ENCODE results near the gene FBN3.
"Not testable (repeated sequence)": the region's sequence is repeated elsewhere in the genome, so short reads cannot be mapped to it uniquely, and the experiment has no call there.

Gene FBN3

DNA sequence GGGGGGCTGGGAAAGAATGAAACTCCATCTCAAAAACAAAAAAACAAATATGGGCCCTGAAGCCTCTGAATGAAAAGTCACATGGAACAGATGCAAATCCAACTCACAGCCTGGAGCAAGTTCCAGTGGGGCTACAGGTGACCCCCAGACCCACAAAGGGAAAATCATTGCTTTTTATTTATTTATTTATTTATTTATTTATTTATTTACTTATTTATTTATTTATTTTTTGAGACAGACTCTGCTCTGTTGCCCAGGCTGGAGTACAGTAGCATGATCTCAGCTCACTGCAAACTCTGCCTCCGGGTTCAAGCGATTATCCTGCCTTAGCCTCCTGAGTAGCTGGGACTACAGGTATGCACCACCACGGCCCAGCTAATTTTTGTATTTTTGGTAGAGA lies 110.2 kb downstream of the FBN3 start:
- H3K9ac ChIP-seq (ENCODE audit: insufficient read length, low read depth): no peak overlapping the region
- H3K36me3 ChIP-seq (ENCODE audit: insufficient read depth, insufficient read length, low read length): no peaks in the 10 kb centered on the region
- peaks cover 8% of the 10 kb centered on the region for H3K4me1 ChIP-seq (ENCODE audit: insufficient read depth, insufficient read length)
- no peak for DNase-seq (ENCODE audit: low read depth, low spot score)
- no peak overlapping the region for H3K4me3 ChIP-seq (ENCODE audit: insufficient read length, low read depth)
- TF ChIP-seq YY1 (IDR thresholded peaks at IDR 0.05; ENCODE audit: insufficient read depth, insufficient read length) (no peak), SUZ12 (IDR thresholded peaks at IDR 0.05; ENCODE audit: extremely low read depth, insufficient read depth, insufficient read length) (no peak), ZNF274 (IDR thresholded peaks at IDR 0.05; ENCODE audit: low read depth, low read length) (no peak)
- no peaks in the 10 kb centered on the region for H3K27me3 ChIP-seq (ENCODE audit: insufficient read depth, insufficient read length)
- no peaks in the 10 kb centered on the region for H3K9me3 ChIP-seq (ENCODE audit: insufficient read depth, low read length)

DNA sequence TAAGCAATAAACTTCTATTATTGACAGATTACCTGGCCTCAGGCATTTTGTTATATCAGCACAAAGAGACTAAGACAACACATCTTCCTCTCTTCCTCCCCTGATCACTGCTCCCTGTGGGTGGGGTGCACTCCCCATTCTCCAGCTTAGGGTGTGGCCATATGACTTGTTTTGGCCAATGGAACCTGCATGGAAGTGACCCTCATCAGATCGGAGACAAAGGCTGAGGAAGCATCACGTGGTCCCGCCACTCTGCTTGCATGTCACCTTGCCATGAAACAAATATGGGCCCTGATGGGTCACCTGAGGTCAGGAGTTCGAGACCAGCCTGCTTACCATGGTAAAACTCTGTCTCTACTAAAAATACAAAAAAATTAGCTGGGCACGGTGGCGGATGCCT lies 110.6 kb downstream of the FBN3 start:
- no peak for TF ChIP-seq ZNF274 (IDR thresholded peaks at IDR 0.05; ENCODE audit: low read depth, low read length)
- TF ChIP-seq YY1 (IDR thresholded peaks at IDR 0.05; ENCODE audit: insufficient read depth, insufficient read length): no peak
- TF ChIP-seq SUZ12 (IDR thresholded peaks at IDR 0.05; ENCODE audit: extremely low read depth, insufficient read depth, insufficient read length): no peak
- Histone ChIP-seq H3K36me3 (ENCODE audit: insufficient read depth, insufficient read length, low read length) (no peaks in the 10 kb centered on the region), H3K9ac (ENCODE audit: insufficient read length, low read depth) (no peak overlapping the region), H3K4me1 (ENCODE audit: insufficient read depth, insufficient read length) (peaks cover 5% of the 10 kb centered on the region), H3K9me3 (ENCODE audit: insufficient read depth, low read length) (no peaks in the 10 kb centered on the region), H3K4me3 (ENCODE audit: insufficient read length, low read depth) (no peak overlapping the region), H3K27me3 (ENCODE audit: insufficient read depth, insufficient read length) (no peaks in the 10 kb centered on the region)
- no peak for DNase-seq (ENCODE audit: low read depth, low spot score)

DNA sequence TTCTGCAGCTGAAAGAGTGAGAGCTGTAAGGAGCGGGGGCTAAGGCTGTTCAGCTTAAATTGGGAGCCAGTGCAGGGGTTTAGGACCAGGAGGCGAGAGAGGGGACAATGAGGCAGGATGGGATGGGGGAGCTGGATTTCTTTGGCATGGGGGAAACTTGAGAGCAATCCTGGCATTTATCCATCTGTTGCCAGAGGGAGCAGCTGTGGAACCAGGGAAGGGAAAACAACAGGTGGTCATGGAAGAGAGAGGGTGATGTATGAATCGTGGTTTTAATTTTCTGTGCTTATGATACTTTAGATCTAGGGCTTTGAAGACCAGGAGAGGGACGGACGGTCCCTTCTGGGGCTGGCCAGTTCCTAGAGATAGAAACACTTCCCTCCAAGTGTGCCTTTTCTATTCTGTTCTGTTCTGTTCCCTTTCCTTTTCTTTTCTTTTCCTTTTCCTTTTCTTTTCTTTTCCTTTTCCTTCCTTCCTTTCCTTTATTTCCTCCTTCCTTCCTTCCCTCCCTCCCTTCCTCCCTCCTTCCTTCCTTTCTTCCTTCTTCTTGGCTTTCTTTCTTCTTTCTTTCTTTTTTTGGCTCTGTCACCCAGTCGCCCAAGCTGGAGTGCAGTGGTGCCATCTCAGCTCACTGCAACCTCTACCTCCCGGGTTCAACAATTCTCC lies 112.8 kb downstream of the FBN3 start:
- Histone ChIP-seq H3K9me3 (ENCODE audit: insufficient read depth, low read length) (no peaks in the 10 kb centered on the region), H3K9ac (ENCODE audit: insufficient read length, low read depth) (no peak overlapping the region), H3K4me3 (ENCODE audit: insufficient read length, low read depth) (no peak overlapping the region), H3K4me1 (ENCODE audit: insufficient read depth, insufficient read length) (peaks cover 4% of the 10 kb centered on the region), H3K27me3 (ENCODE audit: insufficient read depth, insufficient read length) (no peaks in the 10 kb centered on the region), H3K36me3 (ENCODE audit: insufficient read depth, insufficient read length, low read length) (no peaks in the 10 kb centered on the region)
- TF ChIP-seq YY1 (IDR thresholded peaks at IDR 0.05; ENCODE audit: insufficient read depth, insufficient read length): no peak
- no peak for TF ChIP-seq ZNF274 (IDR thresholded peaks at IDR 0.05; ENCODE audit: low read depth, low read length)
- no peak for TF ChIP-seq SUZ12 (IDR thresholded peaks at IDR 0.05; ENCODE audit: extremely low read depth, insufficient read depth, insufficient read length)
- no peak for DNase-seq (ENCODE audit: low read depth, low spot score)

DNA sequence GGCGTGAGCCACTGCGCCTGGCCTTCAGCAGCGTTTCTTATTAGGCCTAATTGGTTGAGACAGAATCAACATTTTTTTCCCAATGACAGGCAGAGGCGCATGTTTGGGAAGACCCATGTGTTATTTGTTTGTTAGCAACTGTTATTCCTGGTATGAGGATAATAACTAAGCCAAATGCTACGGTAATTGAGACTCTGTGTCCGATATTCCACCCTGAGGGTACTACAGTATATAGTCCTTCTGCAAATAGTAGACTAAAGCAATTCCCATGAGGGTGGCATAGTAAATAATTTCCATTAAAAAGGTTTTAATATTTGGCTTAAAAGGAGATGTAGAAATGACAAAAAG lies 115.2 kb downstream of the FBN3 start:
- peaks cover 3% of the 10 kb centered on the region for H3K4me1 ChIP-seq (ENCODE audit: insufficient read depth, insufficient read length)
- TF ChIP-seq ZNF274 (IDR thresholded peaks at IDR 0.05; ENCODE audit: low read depth, low read length) (no peak), YY1 (IDR thresholded peaks at IDR 0.05; ENCODE audit: insufficient read depth, insufficient read length) (no peak), SUZ12 (IDR thresholded peaks at IDR 0.05; ENCODE audit: extremely low read depth, insufficient read depth, insufficient read length) (no peak)
- DNase-seq (ENCODE audit: low read depth, low spot score): no peak

DNA sequence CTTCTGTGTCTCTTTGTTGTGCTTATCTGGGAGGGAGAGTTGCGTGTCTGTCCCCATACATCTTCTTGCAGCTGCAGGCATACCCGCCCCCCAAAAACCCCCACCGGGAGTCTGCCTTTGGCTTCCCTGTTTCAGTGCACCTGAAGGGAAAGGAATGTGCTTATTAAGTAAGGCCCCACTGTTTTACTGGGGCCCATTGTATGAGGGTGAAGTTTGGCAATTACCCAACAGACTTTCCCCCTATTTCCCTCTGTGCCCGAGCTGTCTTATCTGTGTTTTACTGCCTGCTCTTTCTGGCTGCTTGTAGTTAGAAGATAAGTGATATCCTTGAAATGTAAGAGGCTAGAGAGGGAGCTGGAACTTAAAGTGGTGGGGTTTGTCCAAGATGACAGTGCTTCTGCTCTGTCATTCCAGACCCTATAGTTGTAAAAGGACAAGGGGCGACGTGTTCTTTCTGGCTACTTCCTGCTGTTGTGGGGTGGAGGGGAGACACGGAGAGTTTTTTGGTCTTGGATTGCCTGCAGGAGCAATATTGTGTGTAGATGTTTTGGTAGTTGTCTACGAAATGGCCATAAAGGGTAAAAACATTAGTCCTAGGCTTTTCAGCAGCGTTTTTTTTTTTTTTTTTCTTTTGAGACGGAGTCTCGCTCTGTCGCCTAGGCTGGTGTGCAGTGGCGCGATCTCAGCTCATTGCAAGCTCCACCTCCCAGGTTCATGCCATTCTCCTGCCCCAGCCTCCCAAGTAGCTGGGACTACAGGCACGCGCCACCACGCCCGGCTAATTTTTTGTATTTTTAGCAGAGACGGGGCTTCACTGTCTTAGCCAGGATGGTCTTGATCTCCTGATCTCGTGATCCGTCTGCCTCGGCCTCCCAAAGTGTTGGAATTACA lies 115.9 kb downstream of the FBN3 start:
- H3K36me3 ChIP-seq (ENCODE audit: insufficient read depth, insufficient read length, low read length); H3K9me3 ChIP-seq (ENCODE audit: insufficient read depth, low read length); H3K4me3 ChIP-seq (ENCODE audit: insufficient read length, low read depth); H3K27me3 ChIP-seq (ENCODE audit: insufficient read depth, insufficient read length); H3K4me1 ChIP-seq (ENCODE audit: insufficient read depth, insufficient read length): not testable (repeated sequence)
- DNase-seq (ENCODE audit: low read depth, low spot score): peak; percentile 32
- peak overlapping the region; percentile 53 for H3K9ac ChIP-seq (ENCODE audit: insufficient read length, low read depth)

More for the DNA sequence above, 115.2 kb downstream of the FBN3 start:
- Histone ChIP-seq H3K36me3 (ENCODE audit: insufficient read depth, insufficient read length, low read length) (no peaks in the 10 kb centered on the region), H3K4me3 (ENCODE audit: insufficient read length, low read depth) (no peak overlapping the region), H3K27me3 (ENCODE audit: insufficient read depth, insufficient read length) (no peaks in the 10 kb centered on the region), H3K9ac (ENCODE audit: insufficient read length, low read depth) (no peak overlapping the region), H3K9me3 (ENCODE audit: insufficient read depth, low read length) (no peaks in the 10 kb centered on the region)

DNA sequence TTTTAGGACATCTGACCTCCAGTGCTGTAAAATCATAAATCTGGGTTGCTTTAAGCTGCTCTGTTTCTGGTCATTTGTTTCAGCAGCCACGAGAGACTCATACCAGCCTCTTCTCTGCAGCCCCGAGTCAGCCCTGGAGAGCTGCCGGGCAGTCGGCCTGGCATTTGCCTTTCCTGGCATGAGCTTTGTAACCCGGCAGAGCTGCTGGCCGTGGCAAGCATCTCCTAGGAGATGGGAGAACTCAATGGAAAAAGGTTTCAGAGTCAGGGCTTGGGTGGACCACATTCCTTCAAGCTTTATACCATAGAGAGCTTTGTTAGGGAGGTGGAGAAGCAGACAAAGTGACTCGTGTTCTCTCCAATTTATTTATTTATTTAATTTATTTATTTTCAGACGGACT lies 118.4 kb downstream of the FBN3 start:
- no peak overlapping the region for H3K4me3 ChIP-seq (ENCODE audit: insufficient read length, low read depth)
- TF ChIP-seq ZNF274 (IDR thresholded peaks at IDR 0.05; ENCODE audit: low read depth, low read length): no peak
- no peak for TF ChIP-seq YY1 (IDR thresholded peaks at IDR 0.05; ENCODE audit: insufficient read depth, insufficient read length)
- TF ChIP-seq SUZ12 (IDR thresholded peaks at IDR 0.05; ENCODE audit: extremely low read depth, insufficient read depth, insufficient read length): no peak

DNA sequence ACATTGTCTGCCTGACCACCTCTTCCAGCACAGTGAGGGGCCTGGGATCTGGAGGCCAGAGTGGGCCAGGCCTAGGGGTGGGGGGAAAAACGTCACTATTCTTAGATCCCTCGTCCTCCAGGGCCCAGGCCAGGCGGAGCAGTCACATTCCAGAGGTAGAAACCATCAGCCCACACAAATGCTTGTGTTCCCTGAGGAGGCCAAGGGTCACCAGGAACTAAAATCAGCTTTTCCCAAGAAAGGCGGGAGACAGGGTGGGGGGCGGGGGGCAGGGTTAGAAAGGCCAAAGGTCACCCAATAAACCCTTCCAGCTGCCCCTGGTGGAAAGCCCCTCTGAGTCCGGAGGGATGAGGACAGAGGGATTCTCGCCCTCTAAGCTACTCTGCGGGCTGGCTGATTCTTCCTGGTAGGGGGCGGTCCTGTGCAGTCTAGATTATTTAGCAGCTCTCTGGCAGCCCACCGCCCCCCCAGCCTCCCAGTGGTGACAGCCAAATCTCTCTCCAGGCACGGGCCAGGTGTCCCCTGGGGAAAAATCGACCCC lies 120.4 kb downstream of the FBN3 start:
- Histone ChIP-seq H3K4me1 (ENCODE audit: insufficient read depth, insufficient read length) (peaks cover 3% of the 10 kb centered on the region), H3K9ac (ENCODE audit: insufficient read length, low read depth) (peak overlapping the region; percentile 23), H3K4me3 (ENCODE audit: insufficient read length, low read depth) (no peak overlapping the region), H3K36me3 (ENCODE audit: insufficient read depth, insufficient read length, low read length) (no peaks in the 10 kb centered on the region), H3K9me3 (ENCODE audit: insufficient read depth, low read length) (no peaks in the 10 kb centered on the region), H3K27me3 (ENCODE audit: insufficient read depth, insufficient read length) (no peaks in the 10 kb centered on the region)
- DNase-seq (ENCODE audit: low read depth, low spot score): peak; percentile 51
- no peak for TF ChIP-seq SUZ12 (IDR thresholded peaks at IDR 0.05; ENCODE audit: extremely low read depth, insufficient read depth, insufficient read length)
- no peak for TF ChIP-seq ZNF274 (IDR thresholded peaks at IDR 0.05; ENCODE audit: low read depth, low read length)
- TF ChIP-seq YY1 (IDR thresholded peaks at IDR 0.05; ENCODE audit: insufficient read depth, insufficient read length): no peak

More for the DNA sequence above, 118.4 kb downstream of the FBN3 start:
- Histone ChIP-seq H3K36me3 (ENCODE audit: insufficient read depth, insufficient read length, low read length) (no peaks in the 10 kb centered on the region), H3K27me3 (ENCODE audit: insufficient read depth, insufficient read length) (no peaks in the 10 kb centered on the region), H3K4me1 (ENCODE audit: insufficient read depth, insufficient read length) (peaks cover 3% of the 10 kb centered on the region), H3K9me3 (ENCODE audit: insufficient read depth, low read length) (no peaks in the 10 kb centered on the region), H3K9ac (ENCODE audit: insufficient read length, low read depth) (peak overlapping the region; percentile 44)
- DNase-seq (ENCODE audit: low read depth, low spot score): no peak

All from NT2/D1 (cell line).